ENCODE results near the gene FMN1. TPM values are rescaled to one million over a fixed set of nuclear protein-coding genes. Genes with fewer than 3 reads are reported as not detected.
A peak's percentile ranks its signal among the peaks of the same experiment; 100 is the strongest.

Gene FMN1
- total RNA-seq, 1 experiment from 2014 or later: 2.4 TPM

DNA sequence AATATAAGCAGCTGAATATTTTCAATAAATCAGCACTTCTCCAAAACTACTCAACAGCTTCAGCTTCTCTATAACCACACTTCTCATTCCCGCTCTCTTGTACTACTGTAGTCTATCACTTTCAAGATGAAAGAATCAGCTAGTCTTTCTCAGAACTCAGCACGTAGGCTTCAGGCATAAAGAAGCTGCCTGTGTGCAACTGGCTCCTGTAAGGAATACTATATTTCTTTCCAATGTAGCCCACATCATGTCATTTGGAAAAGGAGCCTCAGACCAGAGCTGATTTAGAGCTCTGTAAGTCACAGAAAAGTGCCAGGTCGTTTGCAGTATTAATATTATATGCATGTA is 62.3 kb downstream of the FMN1 start:
- no peaks in the 10 kb centered on the region for H4K20me1 ChIP-seq (ENCODE audit: low read length)
- H3K36me3 ChIP-seq (ENCODE audit: low read depth, low read length): no peaks in the 10 kb centered on the region
- BruUV-seq (replicated peaks): no TSS peak
- H3K9me3 ChIP-seq (ENCODE audit: low read length): no peaks in the 10 kb centered on the region
- ATAC-seq (peak; percentile 6), DNase-seq (no peak)
- CTCF ChIA-PET: interaction anchor here (1.0 to 1.4 kb wide), 4 partner anchors 42 to 110 kb away, joined by 4 to 38 read pairs (median 10); no protein-coding TSS in a partner anchor
- peak overlapping the region; percentile 48 for H3K4me2 ChIP-seq (ENCODE audit: low read length)
- intact Hi-C loops (cut with micrococcal nuclease): loop anchor here (1.0 kb wide), 4 partner anchors 46 to 483 kb away; no protein-coding TSS in a partner anchor
- no peaks in the 10 kb centered on the region for H3K27me3 ChIP-seq (ENCODE audit: low read length)
- no peak overlapping the region for H3K4me3 ChIP-seq (ENCODE audit: low read length)
- peaks cover 22% of the 10 kb centered on the region for H3K4me1 ChIP-seq (ENCODE audit: insufficient read depth, low read length)
- no peaks in the 10 kb centered on the region for H3K79me2 ChIP-seq (ENCODE audit: low read length)
- H3K9me2 ChIP-seq (replicated peaks; ENCODE audit: low read length): no peaks in the 10 kb centered on the region
- H2AFZ ChIP-seq (ENCODE audit: low read length): peak overlapping the region; percentile 11; the same call in 1 of the 2 replicates
- peaks cover 5% of the 10 kb centered on the region for H3F3A ChIP-seq (ENCODE audit: low read length, unreplicated experiment)
- H3K27ac ChIP-seq (ENCODE audit: low read length): peak overlapping the region; percentile 21
- H3K9ac ChIP-seq (ENCODE audit: low read length): no peak overlapping the region
- POLR2A ChIA-PET (ENCODE audit: unreplicated experiment): interaction anchor here (0.6 kb wide), 2 partner anchors 105 to 119 kb away, joined by 3 to 6 read pairs; no protein-coding TSS in a partner anchor
- TF ChIP-seq CTCF (conservative IDR thresholded peaks at IDR 0.05; ENCODE audit: low read depth, low read length) (no peak), EZH2 (IDR thresholded peaks at IDR 0.05; ENCODE audit: low read length, unreplicated experiment) (no peak), EZH2phosphoT487 (IDR thresholded peaks at IDR 0.05; ENCODE audit: borderline replicate concordance, low read length) (no peak)

DNA sequence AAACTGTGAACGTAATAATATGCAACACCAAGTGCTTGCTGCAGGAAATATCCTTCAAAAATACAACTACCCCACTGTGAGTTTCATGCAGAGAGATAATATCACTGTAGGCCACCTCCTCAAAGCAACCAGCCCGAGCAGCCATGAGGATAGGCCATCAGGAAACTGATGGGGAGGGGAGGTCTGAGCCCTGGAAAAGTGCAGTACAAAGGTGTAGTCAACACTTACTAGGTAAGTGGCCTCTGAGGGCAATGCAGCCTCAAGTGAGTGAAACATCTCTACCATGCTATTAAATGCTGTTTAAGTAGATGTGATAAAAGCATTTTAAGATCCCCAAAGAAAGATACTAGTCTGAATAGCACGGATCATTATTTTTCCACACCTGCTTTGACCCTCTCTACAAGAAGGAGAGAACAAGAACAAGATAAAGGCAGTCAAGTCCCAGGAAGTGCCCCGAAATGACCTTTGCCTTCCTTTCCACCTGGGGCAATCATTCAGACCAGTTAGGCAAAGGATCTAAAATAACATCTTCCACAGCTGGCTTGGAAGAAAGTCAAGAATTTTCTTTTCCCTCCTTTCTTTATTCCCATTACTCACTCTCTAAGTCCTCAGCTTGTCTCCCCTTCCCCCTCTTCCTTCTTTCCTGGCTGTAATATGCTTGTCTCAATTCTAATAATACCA is 62.8 kb downstream of the FMN1 start:
- Histone ChIP-seq H3K4me1 (ENCODE audit: insufficient read depth, low read length) (peaks cover 28% of the 10 kb centered on the region), H3K27ac (ENCODE audit: low read length) (peak overlapping the region; percentile 21; the same call in 1 of the 2 replicates)

More for the DNA sequence above, 62.8 kb downstream of the FMN1 start:
- intact Hi-C loops (cut with micrococcal nuclease): loop anchor here (1.0 kb wide), 4 partner anchors 45 to 482 kb away; no protein-coding TSS in a partner anchor
- no peaks in the 10 kb centered on the region for H4K20me1 ChIP-seq (ENCODE audit: low read length)
- no peaks in the 10 kb centered on the region for H3K79me2 ChIP-seq (ENCODE audit: low read length)
- H3K27me3 ChIP-seq (ENCODE audit: low read length): no peaks in the 10 kb centered on the region
- H3K36me3 ChIP-seq (ENCODE audit: low read depth, low read length): no peaks in the 10 kb centered on the region
- no peaks in the 10 kb centered on the region for H3K9me2 ChIP-seq (replicated peaks; ENCODE audit: low read length)
- peak overlapping the region; percentile 11; the same call in 1 of the 2 replicates for H2AFZ ChIP-seq (ENCODE audit: low read length)
- no TSS peak for BruUV-seq (replicated peaks)
- no peak for TF ChIP-seq CTCF (conservative IDR thresholded peaks at IDR 0.05; ENCODE audit: low read depth, low read length)
- TF ChIP-seq EZH2 (IDR thresholded peaks at IDR 0.05; ENCODE audit: low read length, unreplicated experiment): no peak
- TF ChIP-seq EZH2phosphoT487 (IDR thresholded peaks at IDR 0.05; ENCODE audit: borderline replicate concordance, low read length): no peak
- ChIA-PET CTCF (interaction anchor here (0.6 to 1.4 kb wide), 5 partner anchors 41 to 109 kb away, joined by 4 to 38 read pairs (median 8); no protein-coding TSS in a partner anchor), POLR2A (ENCODE audit: unreplicated experiment) (interaction anchor here (0.6 kb wide), 1 partner anchor 118 kb away, joined by 3 read pairs; no protein-coding TSS in a partner anchor)
- DNase-seq (peak; percentile 77), ATAC-seq (peak; percentile 41)
- H3K9me3 ChIP-seq (ENCODE audit: low read length): no peaks in the 10 kb centered on the region
- H3K4me3 ChIP-seq (ENCODE audit: low read length): no peak overlapping the region
- H3K4me2 ChIP-seq (ENCODE audit: low read length): peak overlapping the region; percentile 48
- no peak overlapping the region for H3K9ac ChIP-seq (ENCODE audit: low read length)
- peaks cover 6% of the 10 kb centered on the region for H3F3A ChIP-seq (ENCODE audit: low read length, unreplicated experiment)

Data from PC-3 (cell line).